WTC11 (cell line): ENCODE results near the gene RNF222. TPM values are rescaled to one million over a fixed set of nuclear protein-coding genes. Genes with fewer than 3 reads are reported as not detected.
"Not testable (repeated sequence)": the region's sequence is repeated elsewhere in the genome, so short reads cannot be mapped to it uniquely, and the experiment has no call there.

Experiments
- ATAC-seq: fragments of 200-7000 bp; cut with Tn5 transposase; 2 replicates; pipeline ENCODE4 v1.10.0; 2021; ENCODE audit warnings: mild to moderate bottlenecking, moderate library complexity
- CTCF ChIA-PET: fragments of 300-600 bp; sonication (Branson Sonifier 250); formaldehyde crosslinking; loops from one replicate; lab custom pipeline; 2021; ENCODE audit warnings: antibody characterized with exemption; lab: Charles Lee
- POLR2A ChIA-PET: fragments of 350-600 bp; sonication (Branson Sonifier 250); formaldehyde crosslinking; loops from one replicate; lab custom pipeline; 2021; ENCODE audit warnings: antibody characterized with exemption; lab: Charles Lee
- DNase-seq: peaks from one replicate; pipeline ENCODE4 v3.0.0; 2021; ENCODE audit warnings: low spot score
- H3K27ac Mint-ChIP-seq: 2 replicates; pipeline ENCODE4 v1.8.0; 2021; ENCODE audit warnings: mixed read lengths
- H3K27me3 Mint-ChIP-seq: 2 replicates; pipeline ENCODE4 v1.8.0; 2021; ENCODE audit warnings: low read depth, mild to moderate bottlenecking, moderate library complexity, mixed read lengths
- H3K36me3 Mint-ChIP-seq: 2 replicates; pipeline ENCODE4 v1.8.0; 2021; ENCODE audit warnings: mixed read lengths
- H3K4me1 Mint-ChIP-seq: 2 replicates; pipeline ENCODE4 v1.8.0; 2022; ENCODE audit warnings: mixed read lengths
- H3K4me3 Mint-ChIP-seq: 2 replicates; pipeline ENCODE4 v1.8.0; 2021; ENCODE audit warnings: mild to moderate bottlenecking, moderate library complexity, mixed read lengths
- H3K9me3 Mint-ChIP-seq: 2 replicates; pipeline ENCODE4 v1.8.0; 2021; ENCODE audit warnings: mixed read lengths
- ATF1 ChIP-seq: sonication (generic); formaldehyde crosslinking; IDR thresholded peaks from 2 replicates; pipeline ENCODE4 v1.8.1; 2023; ENCODE audit warnings: mild to moderate bottlenecking, moderate library complexity, missing genetic modification reagents
- EMX1 ChIP-seq: fragments of 250-450 bp; sonication (Bioruptor Pico); IDR thresholded peaks from 2 replicates; pipeline ENCODE4 v1.8.0; 2021; ENCODE audit warnings: mild to moderate bottlenecking
- FOXP1 ChIP-seq: sonication (generic); formaldehyde crosslinking; IDR thresholded peaks from 2 replicates; pipeline ENCODE4 v1.8.0; 2022; ENCODE audit warnings: missing genetic modification reagents, mild to moderate bottlenecking, moderate library complexity, borderline replicate concordance
- GABPB1 ChIP-seq: sonication (generic); formaldehyde crosslinking; IDR thresholded peaks from 2 replicates; pipeline ENCODE4 v1.8.1; 2023; ENCODE audit warnings: mild to moderate bottlenecking, missing genetic modification reagents
- HMGA2 ChIP-seq: fragments of 250-450 bp; sonication (Bioruptor Pico); IDR thresholded peaks from 2 replicates; pipeline ENCODE4 v1.4.0; 2021; ENCODE audit warnings: mild to moderate bottlenecking, moderate library complexity
- JUN ChIP-seq: sonication (generic); formaldehyde crosslinking; IDR thresholded peaks from 2 replicates; pipeline ENCODE4 v1.8.0; 2023; ENCODE audit warnings: mild to moderate bottlenecking, missing genetic modification reagents
- PRRX2 ChIP-seq: fragments of 250-450 bp; sonication (Bioruptor Pico); IDR thresholded peaks from 2 replicates; pipeline ENCODE4 v1.8.0; 2021; ENCODE audit warnings: mild to moderate bottlenecking
- RELA ChIP-seq: sonication (generic); formaldehyde crosslinking; IDR thresholded peaks from 2 replicates; pipeline ENCODE4 v1.8.1; 2022; ENCODE audit warnings: missing genetic modification reagents, mild to moderate bottlenecking, borderline replicate concordance
- TEAD1 ChIP-seq: sonication (generic); formaldehyde crosslinking; IDR thresholded peaks from 2 replicates; pipeline ENCODE4 v1.8.0; 2022; ENCODE audit warnings: mild to moderate bottlenecking, missing genetic modification reagents
- ZBTB21 ChIP-seq: sonication (generic); formaldehyde crosslinking; IDR thresholded peaks from 2 replicates; pipeline ENCODE4 v1.8.1; 2023; ENCODE audit warnings: mild to moderate bottlenecking, missing genetic modification reagents, borderline replicate concordance
- ZNF121 ChIP-seq: sonication (generic); formaldehyde crosslinking; IDR thresholded peaks from 2 replicates; pipeline ENCODE4 v1.8.0; 2023; ENCODE audit warnings: missing genetic modification reagents
- ZNF219 ChIP-seq: sonication (generic); formaldehyde crosslinking; IDR thresholded peaks from 2 replicates; pipeline ENCODE4 v1.8.0; 2023; ENCODE audit warnings: missing genetic modification reagents, mild to moderate bottlenecking, borderline replicate concordance
- ZNF317 ChIP-seq: sonication (generic); formaldehyde crosslinking; IDR thresholded peaks from 2 replicates; pipeline ENCODE4 v1.8.1; 2023; ENCODE audit warnings: low read depth, mild to moderate bottlenecking, moderate library complexity, missing genetic modification reagents, borderline replicate concordance
- ZNF396 ChIP-seq: fragments of 250-450 bp; sonication (Bioruptor Pico); IDR thresholded peaks from 2 replicates; pipeline ENCODE4 v1.8.0; 2021; ENCODE audit warnings: mild to moderate bottlenecking, moderate library complexity, borderline replicate concordance
- ZNF423 ChIP-seq: fragments of 250-450 bp; sonication (Bioruptor Pico); IDR thresholded peaks from 2 replicates; pipeline ENCODE4 v2.1.2; 2022; ENCODE audit warnings: mild to moderate bottlenecking, moderate library complexity
- ZNF671 ChIP-seq: fragments of 250-450 bp; sonication (Bioruptor Pico); IDR thresholded peaks from 2 replicates; pipeline ENCODE4 v1.8.0; 2021; ENCODE audit warnings: mild to moderate bottlenecking
- total RNA-seq: library from RNA; stranded (reverse); gene quantifications from 3 replicates; pipeline ENCODE4 v1.2.3, GENCODE V29; 2021
- TF ChIP-seq, protein P1 (sequence below): sonication (generic); formaldehyde crosslinking; IDR thresholded peaks from 2 replicates; pipeline ENCODE4 v1.8.1; 2023; ENCODE audit warnings: mild to moderate bottlenecking, missing genetic modification reagents
- TF ChIP-seq, protein P2 (sequence below): sonication (generic); formaldehyde crosslinking; IDR thresholded peaks from 2 replicates; pipeline ENCODE4 v1.8.0; 2022; ENCODE audit warnings: mild to moderate bottlenecking, missing genetic modification reagents
- TF ChIP-seq, protein P3 (sequence below): sonication (generic); formaldehyde crosslinking; IDR thresholded peaks from 2 replicates; pipeline ENCODE4 v1.8.0; 2023; ENCODE audit warnings: mild to moderate bottlenecking, missing genetic modification reagents
- TF ChIP-seq, protein P4 (sequence below): sonication (generic); formaldehyde crosslinking; IDR thresholded peaks from 2 replicates; pipeline ENCODE4 v1.8.0; 2022; ENCODE audit warnings: mild to moderate bottlenecking, missing genetic modification reagents
- TF ChIP-seq, protein P5 (sequence below): sonication (generic); formaldehyde crosslinking; IDR thresholded peaks from 2 replicates; pipeline ENCODE4 v1.8.0; 2022; ENCODE audit warnings: mild to moderate bottlenecking, missing genetic modification reagents
- TF ChIP-seq, protein P6 (sequence below): fragments of 250-450 bp; sonication (Bioruptor Pico); IDR thresholded peaks from 2 replicates; pipeline ENCODE4 v2.1.2; 2022; ENCODE audit warnings: mild to moderate bottlenecking, moderate library complexity

The RNF222 gene
- total RNA-seq, 1 experiment from 2014 or later: not detected

DNA sequence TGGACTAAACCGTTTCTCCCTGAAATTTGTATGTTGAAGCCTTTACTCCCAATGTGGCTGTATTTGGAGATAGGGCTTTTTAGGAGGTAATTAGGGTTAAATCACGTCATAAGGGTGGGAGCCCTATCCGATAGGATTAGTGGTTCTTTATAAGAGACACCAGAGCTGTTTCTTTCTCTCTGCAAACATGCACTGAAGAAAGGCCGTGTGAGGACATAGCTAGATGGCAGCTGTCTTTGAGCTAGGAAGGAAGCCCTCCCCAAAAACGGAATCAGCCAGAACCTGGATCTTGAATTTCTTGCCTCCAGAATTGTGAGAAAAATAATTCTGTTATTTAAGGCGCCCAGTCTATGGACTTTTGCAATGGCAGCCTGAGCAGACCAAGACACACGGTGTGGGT is 43.9 kb downstream of the RNF222 start:
- TF ChIP-seq, protein P1, sequence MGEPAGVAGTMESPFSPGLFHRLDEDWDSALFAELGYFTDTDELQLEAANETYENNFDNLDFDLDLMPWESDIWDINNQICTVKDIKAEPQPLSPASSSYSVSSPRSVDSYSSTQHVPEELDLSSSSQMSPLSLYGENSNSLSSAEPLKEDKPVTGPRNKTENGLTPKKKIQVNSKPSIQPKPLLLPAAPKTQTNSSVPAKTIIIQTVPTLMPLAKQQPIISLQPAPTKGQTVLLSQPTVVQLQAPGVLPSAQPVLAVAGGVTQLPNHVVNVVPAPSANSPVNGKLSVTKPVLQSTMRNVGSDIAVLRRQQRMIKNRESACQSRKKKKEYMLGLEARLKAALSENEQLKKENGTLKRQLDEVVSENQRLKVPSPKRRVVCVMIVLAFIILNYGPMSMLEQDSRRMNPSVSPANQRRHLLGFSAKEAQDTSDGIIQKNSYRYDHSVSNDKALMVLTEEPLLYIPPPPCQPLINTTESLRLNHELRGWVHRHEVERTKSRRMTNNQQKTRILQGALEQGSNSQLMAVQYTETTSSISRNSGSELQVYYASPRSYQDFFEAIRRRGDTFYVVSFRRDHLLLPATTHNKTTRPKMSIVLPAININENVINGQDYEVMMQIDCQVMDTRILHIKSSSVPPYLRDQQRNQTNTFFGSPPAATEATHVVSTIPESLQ (CRISPR knock-in tag): no peak
- TF ChIP-seq, protein P2, sequence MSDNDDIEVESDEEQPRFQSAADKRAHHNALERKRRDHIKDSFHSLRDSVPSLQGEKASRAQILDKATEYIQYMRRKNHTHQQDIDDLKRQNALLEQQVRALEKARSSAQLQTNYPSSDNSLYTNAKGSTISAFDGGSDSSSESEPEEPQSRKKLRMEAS (CRISPR knock-in tag): no peak
- TF ChIP-seq HMGA2 (no peak), JUN (CRISPR knock-in tag) (no peak), PRRX2 (CRISPR knock-in tag) (no peak), RELA (CRISPR knock-in tag) (no peak), GABPB1 (no peak), ZNF396 (CRISPR knock-in tag) (no peak), ZNF671 (CRISPR knock-in tag) (no peak), ZBTB21 (CRISPR knock-in tag) (no peak), ZNF121 (no peak), EMX1 (CRISPR knock-in tag) (no peak), ZNF219 (no peak), TEAD1 (no peak), ZNF317 (CRISPR knock-in tag) (no peak), ATF1 (CRISPR knock-in tag) (no peak)
- TF ChIP-seq, protein P3, sequence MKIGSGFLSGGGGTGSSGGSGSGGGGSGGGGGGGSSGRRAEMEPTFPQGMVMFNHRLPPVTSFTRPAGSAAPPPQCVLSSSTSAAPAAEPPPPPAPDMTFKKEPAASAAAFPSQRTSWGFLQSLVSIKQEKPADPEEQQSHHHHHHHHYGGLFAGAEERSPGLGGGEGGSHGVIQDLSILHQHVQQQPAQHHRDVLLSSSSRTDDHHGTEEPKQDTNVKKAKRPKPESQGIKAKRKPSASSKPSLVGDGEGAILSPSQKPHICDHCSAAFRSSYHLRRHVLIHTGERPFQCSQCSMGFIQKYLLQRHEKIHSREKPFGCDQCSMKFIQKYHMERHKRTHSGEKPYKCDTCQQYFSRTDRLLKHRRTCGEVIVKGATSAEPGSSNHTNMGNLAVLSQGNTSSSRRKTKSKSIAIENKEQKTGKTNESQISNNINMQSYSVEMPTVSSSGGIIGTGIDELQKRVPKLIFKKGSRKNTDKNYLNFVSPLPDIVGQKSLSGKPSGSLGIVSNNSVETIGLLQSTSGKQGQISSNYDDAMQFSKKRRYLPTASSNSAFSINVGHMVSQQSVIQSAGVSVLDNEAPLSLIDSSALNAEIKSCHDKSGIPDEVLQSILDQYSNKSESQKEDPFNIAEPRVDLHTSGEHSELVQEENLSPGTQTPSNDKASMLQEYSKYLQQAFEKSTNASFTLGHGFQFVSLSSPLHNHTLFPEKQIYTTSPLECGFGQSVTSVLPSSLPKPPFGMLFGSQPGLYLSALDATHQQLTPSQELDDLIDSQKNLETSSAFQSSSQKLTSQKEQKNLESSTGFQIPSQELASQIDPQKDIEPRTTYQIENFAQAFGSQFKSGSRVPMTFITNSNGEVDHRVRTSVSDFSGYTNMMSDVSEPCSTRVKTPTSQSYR (CRISPR knock-in tag): no peak
- TF ChIP-seq, protein P4, sequence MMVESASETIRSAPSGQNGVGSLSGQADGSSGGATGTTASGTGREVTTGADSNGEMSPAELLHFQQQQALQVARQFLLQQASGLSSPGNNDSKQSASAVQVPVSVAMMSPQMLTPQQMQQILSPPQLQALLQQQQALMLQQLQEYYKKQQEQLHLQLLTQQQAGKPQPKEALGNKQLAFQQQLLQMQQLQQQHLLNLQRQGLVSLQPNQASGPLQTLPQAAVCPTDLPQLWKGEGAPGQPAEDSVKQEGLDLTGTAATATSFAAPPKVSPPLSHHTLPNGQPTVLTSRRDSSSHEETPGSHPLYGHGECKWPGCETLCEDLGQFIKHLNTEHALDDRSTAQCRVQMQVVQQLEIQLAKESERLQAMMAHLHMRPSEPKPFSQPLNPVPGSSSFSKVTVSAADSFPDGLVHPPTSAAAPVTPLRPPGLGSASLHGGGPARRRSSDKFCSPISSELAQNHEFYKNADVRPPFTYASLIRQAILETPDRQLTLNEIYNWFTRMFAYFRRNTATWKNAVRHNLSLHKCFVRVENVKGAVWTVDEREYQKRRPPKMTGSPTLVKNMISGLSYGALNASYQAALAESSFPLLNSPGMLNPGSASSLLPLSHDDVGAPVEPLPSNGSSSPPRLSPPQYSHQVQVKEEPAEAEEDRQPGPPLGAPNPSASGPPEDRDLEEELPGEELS: no peak
- TF ChIP-seq, protein P5, sequence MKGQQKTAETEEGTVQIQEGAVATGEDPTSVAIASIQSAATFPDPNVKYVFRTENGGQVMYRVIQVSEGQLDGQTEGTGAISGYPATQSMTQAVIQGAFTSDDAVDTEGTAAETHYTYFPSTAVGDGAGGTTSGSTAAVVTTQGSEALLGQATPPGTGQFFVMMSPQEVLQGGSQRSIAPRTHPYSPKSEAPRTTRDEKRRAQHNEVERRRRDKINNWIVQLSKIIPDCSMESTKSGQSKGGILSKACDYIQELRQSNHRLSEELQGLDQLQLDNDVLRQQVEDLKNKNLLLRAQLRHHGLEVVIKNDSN (CRISPR knock-in tag): no peak
- H3K4me3 Mint-ChIP-seq: no peak overlapping the region
- CTCF ChIA-PET: interaction anchor here (1.1 kb wide), 1 partner anchor 56 kb away, joined by 3 read pairs; no protein-coding TSS in a partner anchor
- H3K27me3 Mint-ChIP-seq: 0 out of 2 replicates have a peak, but pooled peaks cover 2% of the 10 kb centered on the region
- H3K9me3 Mint-ChIP-seq: peaks cover 4% of the 10 kb centered on the region
- ATAC-seq (no peak), DNase-seq (no peak)
- POLR2A ChIA-PET: no interaction called here
- H3K36me3 Mint-ChIP-seq: no peaks in the 10 kb centered on the region
- no peak overlapping the region; the same call in 1 of the 2 replicates for H3K27ac Mint-ChIP-seq
- H3K4me1 Mint-ChIP-seq: peaks cover 15% of the 10 kb centered on the region

DNA sequence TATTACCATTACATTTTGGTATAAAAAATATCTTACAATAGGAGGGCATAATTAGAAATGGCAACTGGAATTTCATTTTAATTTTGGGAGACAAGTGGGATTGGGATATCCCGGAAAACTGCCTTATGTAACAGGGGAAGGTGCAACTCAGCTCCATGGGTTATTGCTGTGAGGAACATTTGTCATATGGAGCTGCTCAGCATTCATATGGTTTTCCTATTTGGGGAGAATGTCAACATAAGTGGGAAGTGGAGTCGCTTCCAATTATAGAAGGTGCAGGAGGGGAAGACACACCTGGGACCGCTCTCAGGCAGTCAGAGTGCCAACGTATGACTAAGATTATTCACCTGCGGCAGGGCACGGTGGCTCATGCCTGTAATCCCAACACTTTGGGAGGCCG is 47.3 kb downstream of the RNF222 start:
- no peak for DNase-seq
- POLR2A ChIA-PET: no interaction called here

DNA sequence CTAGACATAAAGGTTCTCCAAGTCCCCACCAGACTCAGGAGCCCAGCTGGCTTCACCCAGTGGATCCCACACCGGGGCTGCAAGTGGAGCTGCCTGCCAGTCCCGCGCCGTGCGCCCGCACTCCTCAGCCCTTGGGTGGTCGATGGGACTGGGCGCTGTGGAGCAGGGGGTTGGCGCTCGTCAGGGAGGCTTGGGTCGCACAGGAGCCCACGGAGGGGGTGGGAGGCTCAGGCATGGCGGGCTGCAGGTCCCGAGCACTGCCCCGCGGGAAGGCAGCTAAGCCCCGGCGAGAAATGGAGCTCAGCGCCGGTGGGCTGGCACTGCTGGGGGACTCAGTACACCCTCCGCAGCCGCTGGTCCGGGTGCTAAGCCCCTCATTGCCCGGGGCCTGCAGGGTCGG is 50.6 kb downstream of the RNF222 start:
- not testable (repeated sequence) for H3K27ac Mint-ChIP-seq, H3K36me3 Mint-ChIP-seq, H3K4me1 Mint-ChIP-seq, ATAC-seq, H3K27me3 Mint-ChIP-seq, H3K9me3 Mint-ChIP-seq, H3K4me3 Mint-ChIP-seq, DNase-seq
- ChIA-PET CTCF (interaction anchor here (1.0 to 1.1 kb wide), 2 partner anchors 9 to 30 kb away, joined by 3 read pairs; partner anchors contain the start of gene KRABD2), POLR2A (interaction anchor here (1.4 kb wide), 1 partner anchor 8 kb away, joined by 4 read pairs; no protein-coding TSS in a partner anchor)

More for the DNA sequence above, 47.3 kb downstream of the RNF222 start:
- Mint-ChIP-seq H3K27ac (no peak overlapping the region), H3K9me3 (no peaks in the 10 kb centered on the region), H3K36me3 (no peaks in the 10 kb centered on the region), H3K4me3 (no peak overlapping the region), H3K27me3 (no peaks in the 10 kb centered on the region), H3K4me1 (peaks cover 15% of the 10 kb centered on the region)
- TF ChIP-seq, protein P6, sequence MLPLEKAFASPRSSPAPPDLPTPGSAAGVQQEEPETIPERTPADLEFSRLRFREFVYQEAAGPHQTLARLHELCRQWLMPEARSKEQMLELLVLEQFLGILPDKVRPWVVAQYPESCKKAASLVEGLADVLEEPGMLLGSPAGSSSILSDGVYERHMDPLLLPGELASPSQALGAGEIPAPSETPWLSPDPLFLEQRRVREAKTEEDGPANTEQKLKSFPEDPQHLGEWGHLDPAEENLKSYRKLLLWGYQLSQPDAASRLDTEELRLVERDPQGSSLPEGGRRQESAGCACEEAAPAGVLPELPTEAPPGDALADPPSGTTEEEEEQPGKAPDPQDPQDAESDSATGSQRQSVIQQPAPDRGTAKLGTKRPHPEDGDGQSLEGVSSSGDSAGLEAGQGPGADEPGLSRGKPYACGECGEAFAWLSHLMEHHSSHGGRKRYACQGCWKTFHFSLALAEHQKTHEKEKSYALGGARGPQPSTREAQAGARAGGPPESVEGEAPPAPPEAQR: no peak
- TF ChIP-seq ZNF423 (CRISPR knock-in tag) (no peak), ZNF219 (no peak), JUN (CRISPR knock-in tag) (no peak), FOXP1 (no peak)
- no peak for ATAC-seq
- CTCF ChIA-PET: no interaction called here
